M059J (cell line): ENCODE results near the gene KCP. TPM values are rescaled to one million over a fixed set of nuclear protein-coding genes. Genes with fewer than 3 reads are reported as not detected.

Experiments used
- DNase-seq: peaks from one replicate; pipeline ENCODE4 v3.0.0-alpha.2; 2012; ENCODE audit warnings: low read depth
- total RNA-seq: library from RNA; depleted of rRNA; stranded (reverse); fragments of >200 nt; shearing (Covaris generic); gene quantifications from 2 replicates; pipeline ENCODE4 v1.2.3, GENCODE V29; 2014

The KCP gene
- total RNA-seq, 1 experiment from 2014 or later, result not detected

DNA sequence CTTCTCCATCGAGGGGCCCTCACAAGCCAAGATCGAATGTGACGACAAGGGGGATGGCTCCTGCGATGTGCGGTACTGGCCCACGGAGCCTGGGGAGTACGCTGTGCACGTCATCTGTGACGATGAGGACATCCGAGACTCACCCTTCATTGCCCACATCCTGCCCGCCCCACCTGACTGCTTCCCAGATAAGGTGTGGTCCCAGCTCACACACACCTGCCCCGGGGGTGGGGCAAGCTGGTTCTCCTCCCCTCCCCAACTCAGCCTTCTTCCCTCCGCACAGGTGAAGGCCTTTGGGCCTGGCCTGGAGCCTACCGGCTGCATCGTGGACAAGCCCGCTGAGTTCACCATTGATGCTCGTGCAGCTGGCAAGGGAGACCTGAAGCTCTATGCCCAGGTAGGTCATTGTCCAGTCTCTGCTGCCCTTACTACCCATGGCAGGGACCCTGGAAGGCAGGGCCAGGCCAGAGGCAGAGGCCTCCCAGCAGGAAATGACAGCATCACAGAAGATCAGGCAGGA, 69.3 kb downstream of the KCP start:
- no peak for DNase-seq

GRCh38 chr7:128840326-128841170, 70.0 kb downstream of the KCP start:
- DNase-seq, result no peak

GRCh38 chr7:128839751-128840177, 70.7 kb downstream of the KCP start:
- DNase-seq, result no peak

DNA sequence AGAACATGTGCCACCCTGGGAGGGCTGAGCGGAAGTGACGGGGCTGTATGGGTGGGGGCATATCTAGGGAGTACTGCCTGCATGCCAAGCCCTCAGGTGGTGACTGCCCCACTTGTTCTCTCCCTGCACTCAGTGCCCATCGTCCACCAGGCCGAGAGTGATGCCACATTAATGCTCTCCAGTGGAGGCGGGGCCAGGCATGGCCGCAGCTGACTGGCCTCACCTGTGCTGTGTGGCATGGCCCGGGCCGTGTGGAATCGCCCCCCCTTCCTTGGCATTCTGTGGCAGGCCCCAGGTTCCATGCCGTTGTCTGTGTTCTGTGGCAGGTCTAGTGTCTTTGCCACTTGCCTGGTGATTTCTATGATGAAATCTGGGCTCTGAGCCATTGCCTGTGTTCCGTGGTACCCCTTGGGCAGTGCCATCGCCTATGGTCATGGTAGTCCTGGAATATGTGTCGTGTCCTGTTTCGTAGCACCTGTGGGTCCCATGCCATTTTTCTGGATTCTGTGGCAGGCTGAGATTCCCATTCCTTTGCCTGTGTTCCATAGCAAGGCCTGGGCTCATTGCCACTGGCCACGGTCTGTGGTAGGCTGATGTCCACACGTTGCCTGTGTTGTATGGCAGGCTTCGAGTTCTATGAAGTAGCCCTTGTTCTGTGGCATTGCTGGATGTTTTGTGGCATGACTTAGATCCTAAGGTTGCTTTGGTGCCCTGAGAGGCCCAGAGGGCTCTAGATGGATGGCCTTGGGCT, 71.4 kb downstream of the KCP start:
- DNase-seq, result no peak

DNA sequence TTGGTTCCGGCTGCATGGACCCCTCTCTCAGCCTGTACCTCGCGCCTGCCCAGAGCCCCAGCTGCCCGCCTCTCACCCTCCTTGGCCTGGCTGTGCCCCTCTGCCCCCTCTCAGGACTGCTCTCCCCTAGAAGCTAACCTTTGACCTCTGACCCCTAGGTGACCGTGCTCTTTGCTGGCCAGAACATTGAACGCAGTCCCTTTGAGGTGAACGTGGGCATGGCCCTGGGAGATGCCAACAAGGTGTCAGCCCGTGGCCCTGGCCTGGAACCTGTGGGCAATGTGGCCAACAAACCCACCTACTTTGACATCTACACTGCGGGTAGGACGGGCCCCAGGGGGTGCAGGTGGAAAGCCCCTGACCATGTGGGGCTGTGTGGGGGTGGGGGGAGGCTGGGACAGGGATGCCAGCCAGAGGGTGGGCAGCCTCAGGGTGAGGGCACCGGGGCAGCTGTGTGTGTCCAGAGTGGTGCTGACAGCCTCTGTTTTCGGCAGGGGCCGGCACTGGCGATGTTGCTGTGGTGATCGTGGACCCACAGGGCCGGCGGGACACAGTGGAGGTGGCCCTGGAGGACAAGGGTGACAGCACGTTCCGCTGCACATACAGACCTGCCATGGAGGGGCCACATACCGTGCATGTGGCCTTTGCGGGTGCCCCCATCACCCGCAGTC, 72.3 kb downstream of the KCP start:
- DNase-seq, result no peak

DNA sequence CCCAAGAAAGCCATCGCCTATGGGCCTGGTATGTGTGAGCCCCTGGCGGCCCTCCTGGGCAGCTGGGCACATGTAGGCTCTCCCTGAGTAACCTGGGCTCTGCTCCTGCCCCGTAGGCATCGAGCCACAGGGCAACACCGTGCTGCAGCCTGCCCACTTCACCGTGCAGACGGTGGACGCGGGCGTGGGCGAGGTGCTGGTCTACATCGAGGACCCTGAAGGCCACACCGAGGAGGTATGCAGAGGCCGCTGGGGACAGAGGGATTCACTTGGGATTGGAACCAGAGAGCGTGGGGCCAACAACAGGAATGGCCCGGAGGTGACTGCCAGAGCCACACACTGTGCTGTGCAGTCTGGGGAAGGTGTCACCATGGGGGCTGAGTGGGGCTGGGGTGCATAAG, 73.0 kb downstream of the KCP start:
- no peak for DNase-seq

DNA sequence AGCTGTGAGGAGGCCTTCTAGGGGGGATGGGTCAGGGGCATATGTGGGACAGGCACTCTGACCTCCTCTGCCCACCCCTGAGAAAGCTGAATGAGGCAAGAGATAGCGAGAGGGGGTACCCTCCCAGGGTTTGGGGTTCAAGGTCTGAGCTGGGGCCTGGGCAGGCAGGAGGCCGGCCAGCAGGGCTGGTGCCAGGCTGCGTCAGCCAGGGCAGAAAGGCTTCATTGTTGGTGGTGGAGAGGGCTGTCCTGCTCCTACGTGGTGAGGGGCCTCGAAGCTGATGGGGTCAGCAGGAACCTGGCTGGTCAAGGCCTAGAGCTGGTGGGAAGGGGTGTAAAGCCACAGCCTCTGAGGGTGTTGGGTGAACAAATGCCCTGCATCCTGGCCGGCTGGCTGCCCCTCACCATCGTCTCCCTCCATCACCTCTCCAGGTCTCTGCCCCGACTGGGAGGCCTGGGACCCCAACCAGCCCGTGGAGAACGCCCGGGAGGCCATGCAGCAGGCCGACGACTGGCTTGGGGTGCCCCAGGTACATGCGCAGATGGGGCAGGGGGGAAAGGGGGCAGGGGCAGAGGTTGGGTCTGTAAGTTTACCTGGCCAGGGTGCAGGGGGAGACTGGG, 73.7 kb downstream of the KCP start:
- DNase-seq, result no peak

DNA sequence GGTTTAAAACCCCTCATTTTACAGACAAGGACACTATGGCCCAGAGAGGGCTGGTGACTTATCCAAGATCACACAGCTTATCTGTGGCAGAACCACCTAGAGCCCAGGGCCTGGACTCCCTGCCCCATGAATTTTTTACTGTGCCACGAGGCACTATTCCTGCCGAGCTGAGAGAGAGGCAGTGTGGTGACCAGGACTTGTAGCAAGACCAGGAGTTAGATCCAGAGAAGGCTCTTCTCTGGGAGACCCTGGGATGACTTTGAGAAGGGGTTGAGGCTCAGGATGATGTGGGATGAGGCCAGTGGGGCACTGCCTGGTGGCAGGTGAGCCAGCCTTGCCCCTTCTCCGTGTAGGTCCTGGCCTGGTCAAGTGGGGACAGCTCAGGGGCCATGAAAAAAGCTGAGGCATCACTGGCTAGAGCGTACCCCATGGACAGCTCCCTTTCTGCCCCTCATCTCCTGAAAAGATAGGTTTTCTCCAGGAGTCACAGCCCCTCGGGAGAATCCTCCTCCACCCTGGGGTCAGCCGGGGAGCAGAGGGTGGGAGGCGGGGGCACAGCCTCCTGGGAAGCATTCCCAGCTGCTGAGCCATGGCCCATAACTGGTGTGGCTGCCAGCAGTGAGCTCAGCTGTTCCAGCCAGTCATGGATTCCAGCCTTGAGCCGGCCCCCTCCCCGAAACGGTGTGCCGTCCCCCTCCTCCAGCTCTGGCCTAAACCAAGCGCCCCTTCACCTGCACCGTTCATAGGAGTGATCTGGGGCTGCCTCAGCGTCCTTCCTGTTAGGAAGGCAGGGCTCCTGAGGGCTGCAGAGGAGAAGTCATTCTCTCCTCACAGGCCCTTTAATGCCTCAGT, 74.5 kb downstream of the KCP start:
- no peak for DNase-seq

- DNase-seq, result no peak
These were observed 75.2 kb downstream of the KCP start for GRCh38 chr7:128835231-128835751.

DNA sequence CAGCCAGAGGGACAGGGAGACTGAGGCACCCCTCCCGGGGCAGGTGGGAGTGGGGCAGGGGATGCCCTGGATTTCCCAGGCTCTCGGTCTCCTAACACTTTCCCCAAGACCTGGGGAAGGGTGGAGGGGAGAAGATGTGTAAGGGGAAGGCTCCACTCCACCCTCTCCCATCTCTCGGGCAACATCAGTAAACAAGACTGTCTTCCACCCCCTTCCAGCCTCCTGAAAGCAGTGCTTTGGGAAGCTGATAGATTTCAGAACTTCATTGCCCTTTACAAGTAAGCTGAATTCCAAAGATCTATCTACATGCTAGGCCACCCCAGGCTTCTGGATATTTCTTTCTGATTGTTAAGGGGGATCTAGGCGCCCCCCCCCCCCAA, 76.6 kb downstream of the KCP start:
- no peak for DNase-seq

DNA sequence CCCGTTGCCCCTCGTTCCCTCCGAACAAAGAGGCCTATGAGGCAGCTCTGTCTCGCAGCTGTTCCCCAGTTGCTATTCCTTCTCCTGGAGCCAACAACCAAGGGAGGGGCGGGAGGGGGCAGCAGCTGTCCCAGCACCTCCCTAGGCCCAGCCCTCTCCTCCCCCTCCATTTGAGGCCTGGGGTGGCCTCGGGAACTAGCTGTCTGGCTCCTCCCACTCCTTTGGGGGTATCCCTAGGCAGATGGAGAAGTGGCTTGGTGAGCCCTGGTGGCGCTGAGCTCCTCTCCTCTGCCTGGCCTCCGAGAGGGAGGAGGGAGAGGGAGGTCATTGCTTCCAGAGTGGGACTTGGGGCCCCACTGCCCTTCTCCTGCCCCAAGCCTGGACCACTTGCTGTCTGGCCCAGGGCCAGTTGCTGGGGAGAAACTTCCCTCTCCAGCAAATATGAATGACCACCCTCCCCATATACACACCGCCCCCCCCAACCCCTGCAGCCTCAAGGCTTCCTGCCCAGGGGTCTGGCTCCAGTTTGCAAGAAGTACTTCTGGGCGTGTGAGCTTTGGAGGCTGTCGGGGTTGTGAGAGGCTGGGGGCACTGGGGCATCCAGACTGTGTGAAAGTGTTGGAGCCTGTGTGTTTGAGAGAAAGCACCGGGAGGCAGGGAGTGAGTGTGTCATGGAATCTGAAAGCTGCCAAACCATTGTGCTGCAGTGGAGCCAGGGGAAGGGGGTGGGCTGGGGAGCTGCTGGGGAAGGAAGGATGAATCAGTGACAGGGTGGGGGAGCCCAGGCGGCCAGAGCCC, 77.2 kb downstream of the KCP start:
- DNase-seq, result peak; percentile 88

DNA sequence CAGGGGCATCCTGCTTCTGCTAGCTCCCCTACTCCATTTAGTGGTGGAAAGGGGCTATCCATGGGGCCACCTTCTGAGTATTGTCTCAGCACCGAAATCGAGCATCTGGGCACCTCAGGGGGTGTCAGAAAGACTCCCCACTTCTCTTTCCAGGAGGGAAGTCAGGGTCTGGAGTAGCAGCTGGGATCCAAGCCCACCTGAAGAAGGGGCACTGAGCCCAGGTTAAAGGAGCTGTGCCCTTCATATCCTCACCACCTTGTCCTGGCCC, 77.7 kb downstream of the KCP start:
- no peak for DNase-seq

DNA sequence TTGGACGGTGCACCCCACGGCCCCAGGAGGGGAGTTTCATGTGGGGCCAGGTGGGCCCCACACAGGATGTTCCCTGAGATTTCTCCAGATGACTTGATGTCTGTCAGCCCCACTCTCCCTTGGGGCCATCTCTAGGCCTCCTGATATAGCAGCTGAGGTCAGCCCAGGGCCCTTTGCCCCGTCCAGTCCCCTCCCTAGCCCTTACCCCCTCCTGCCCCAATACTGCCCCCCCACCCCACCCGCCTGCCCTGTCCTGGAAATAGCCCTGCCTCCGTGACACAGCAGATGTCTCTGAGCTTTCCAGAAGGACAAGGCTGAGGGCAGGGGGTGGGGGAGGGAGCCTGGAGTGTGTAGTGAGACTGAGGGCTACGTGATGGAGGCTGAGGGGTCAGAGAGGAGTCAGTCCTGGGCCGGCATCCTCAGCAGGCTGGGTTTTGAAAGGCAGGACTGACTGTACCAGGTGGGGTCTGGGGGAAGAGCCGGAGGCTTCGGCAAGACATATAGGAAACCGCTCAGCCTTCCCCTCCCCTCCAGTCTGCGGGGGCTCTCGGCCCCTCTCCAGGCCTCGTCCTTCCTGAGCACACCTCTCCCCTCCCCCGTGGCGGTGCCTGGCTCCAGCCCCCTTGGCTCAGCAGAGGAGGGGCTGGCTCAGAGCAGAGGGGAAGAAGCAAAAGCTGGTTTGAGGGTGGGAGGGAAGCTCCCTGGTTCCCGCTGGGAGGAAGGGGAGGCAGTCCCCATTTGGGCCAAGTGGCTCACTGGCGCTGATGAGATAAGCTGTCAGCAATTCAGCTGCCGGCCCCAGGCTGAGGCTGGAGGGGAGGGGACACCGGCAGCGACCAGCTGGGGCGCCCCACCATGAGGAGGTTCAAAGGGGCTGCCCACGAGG, 78.3 kb downstream of the KCP start:
- peak; percentile 73 for DNase-seq

GRCh38 chr7:128831178-128831993, 79.1 kb downstream of the KCP start:
- DNase-seq, result peak; percentile 75

DNA sequence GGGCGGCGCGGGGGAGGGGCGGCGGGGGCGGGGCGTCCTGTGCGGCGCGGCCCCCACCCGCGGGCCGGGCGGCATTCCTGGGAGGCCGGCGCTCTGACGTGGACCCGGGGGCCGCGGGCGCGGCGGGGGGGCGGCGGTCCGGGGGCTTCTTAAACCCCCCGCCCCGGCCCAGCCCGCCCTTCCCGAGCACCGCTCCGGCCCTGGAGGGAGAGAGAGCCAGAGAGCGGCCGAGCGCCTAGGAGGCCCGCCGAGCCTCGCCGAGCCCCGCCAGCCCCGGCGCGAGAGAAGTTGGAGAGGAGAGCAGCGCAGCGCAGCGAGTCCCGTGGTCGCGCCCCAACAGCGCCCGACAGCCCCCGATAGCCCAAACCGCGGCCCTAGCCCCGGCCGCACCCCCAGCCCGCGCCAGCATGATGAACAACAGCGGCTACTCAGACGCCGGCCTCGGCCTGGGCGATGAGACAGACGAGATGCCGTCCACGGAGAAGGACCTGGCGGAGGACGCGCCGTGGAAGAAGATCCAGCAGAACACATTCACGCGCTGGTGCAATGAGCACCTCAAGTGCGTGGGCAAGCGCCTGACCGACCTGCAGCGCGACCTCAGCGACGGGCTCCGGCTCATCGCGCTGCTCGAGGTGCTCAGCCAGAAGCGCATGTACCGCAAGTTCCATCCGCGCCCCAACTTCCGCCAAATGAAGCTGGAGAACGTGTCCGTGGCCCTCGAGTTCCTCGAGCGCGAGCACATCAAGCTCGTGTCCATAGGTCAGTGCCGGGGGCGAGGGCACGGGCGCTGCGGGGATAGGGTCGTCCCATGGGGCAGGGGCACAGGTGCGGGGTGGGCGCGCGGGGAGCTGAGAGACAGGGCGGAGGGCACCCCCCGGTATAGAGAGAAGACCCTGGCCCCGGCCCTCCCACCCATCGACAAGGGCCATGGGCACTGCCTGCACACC, 80.0 kb downstream of the KCP start, which contains the start of gene FLNC:
Gene FLNC (plus strand): TSS at position 176 of the 947 bp plus-strand sequence. CDS start 232 bp downstream, at position 408.
- DNase-seq, result peak; percentile 69

DNA sequence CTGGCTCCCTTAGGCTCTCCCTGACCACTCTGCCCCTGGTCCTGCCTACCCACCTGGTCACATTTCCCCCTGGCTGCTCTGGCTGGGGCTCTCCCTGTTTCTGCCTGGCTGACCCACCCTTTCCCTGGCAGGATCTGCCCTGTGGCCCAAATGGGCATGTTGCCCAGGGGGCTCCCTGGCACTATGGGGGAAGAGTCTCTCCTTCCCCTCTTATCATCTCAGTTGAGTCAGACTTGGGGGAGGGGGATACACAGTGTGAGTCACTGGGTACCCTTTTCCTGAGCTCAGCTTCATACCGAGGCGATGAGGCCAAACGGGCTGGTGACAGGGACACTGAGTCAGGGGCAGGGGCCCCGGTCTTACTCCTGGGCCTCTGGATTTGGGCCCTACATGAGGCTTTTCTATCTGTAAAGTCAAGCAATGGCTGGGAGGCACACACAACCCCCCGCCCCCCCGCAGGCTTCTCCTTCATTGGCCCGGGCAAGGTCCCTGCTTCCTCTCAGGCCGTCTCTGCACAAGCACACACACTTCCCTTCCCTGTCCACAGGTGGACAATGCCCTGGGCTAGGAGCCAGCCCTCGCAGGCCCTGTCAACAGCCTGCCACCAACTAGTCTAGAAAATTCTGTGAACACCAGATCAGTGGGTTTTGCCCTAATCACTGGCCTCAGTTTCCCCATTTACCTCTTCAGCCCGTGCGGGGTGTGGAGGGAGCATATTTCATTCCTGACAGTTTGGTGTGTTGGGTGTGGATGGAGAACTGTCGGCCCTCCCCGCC, 80.9 kb downstream of the KCP start:
- peak; percentile 90 for DNase-seq
